Esophagus squamous epithelium (tissue), 4 donors: ENCODE measurements around the gene REPS2.

ENCODE experiments used
- CTCF ChIP-seq, 6 experiments: fragments of 450-650 bp in 4 of 6; fragments of 200-600 bp in 2 of 6; sonication (generic) in 2 of 6; IDR thresholded peaks; one replicate each; pipeline ENCODE4 v1.5.1; 2016 to 2019; ENCODE audit warnings: antibody characterized with exemption in 6 of 6, mild to moderate bottlenecking in 4 of 6, moderate library complexity in 4 of 6
- POLR2A ChIP-seq, 4 donors: fragments of 450-650 bp; IDR thresholded peaks; one replicate each; pipeline ENCODE4 v1.6.1; 2017; ENCODE audit warnings: antibody characterized with exemption in 4 of 4, mild to moderate bottlenecking in 4 of 4, moderate library complexity in 3 of 4

GRCh38 chrX:17032351-17032750 is 85.9 kb downstream of the REPS2 start:
- TF ChIP-seq CTCF (IDR thresholded peaks at IDR 0.05) (no peak), POLR2A (IDR thresholded peaks at IDR 0.05) (no peak)
